Activated B cell treated with CpG ODN at 0.5 μM for 24 hours (primary cell): ENCODE measurements around the gene PASK. TPM values are rescaled to one million over a fixed set of nuclear protein-coding genes. Genes with fewer than 3 reads are reported as not detected.

Experiments used
- ATAC-seq: fragments of 200-7000 bp; cut with Tn5 transposase; one replicate; pipeline ENCODE4 v1.10.0; 2021; ENCODE audit warnings: low read depth, mild to moderate bottlenecking, moderate library complexity
- CTCF ChIA-PET: fragments of 350-600 bp; sonication (Branson Sonifier 250); formaldehyde crosslinking; loops from one replicate; lab custom pipeline; 2021; ENCODE audit warnings: antibody characterized with exemption; lab: Charles Lee
- POLR2A ChIA-PET: fragments of 350-600 bp; sonication (Branson Sonifier 250); formaldehyde crosslinking; loops from one replicate; lab custom pipeline; 2021; ENCODE audit warnings: antibody characterized with exemption; lab: Charles Lee
- DNase-seq: peaks from one replicate; pipeline ENCODE4 v3.0.0; 2022
- H3K27ac Mint-ChIP-seq: one replicate; pipeline ENCODE4 v1.8.0; 2020; ENCODE audit warnings: mixed read lengths
- H3K27me3 Mint-ChIP-seq: one replicate; pipeline ENCODE4 v1.8.0; 2021; ENCODE audit warnings: mixed read lengths
- H3K36me3 Mint-ChIP-seq: one replicate; pipeline ENCODE4 v1.8.0; 2021; ENCODE audit warnings: low read depth, mixed read lengths
- H3K4me1 Mint-ChIP-seq: one replicate; pipeline ENCODE4 v1.8.0; 2021; ENCODE audit warnings: mixed read lengths
- H3K4me3 Mint-ChIP-seq: one replicate; pipeline ENCODE4 v1.8.0; 2020; ENCODE audit warnings: mild to moderate bottlenecking, mixed read lengths
- H3K9me3 Mint-ChIP-seq: one replicate; pipeline ENCODE4 v1.8.0; 2020; ENCODE audit warnings: mixed read lengths
- intact Hi-C: fragments of 100-400 bp; cut with micrococcal nuclease; formaldehyde crosslinking; loops from one replicate; pipeline ENCODE4 v1.15.1; 2024
- total RNA-seq: library from RNA; stranded (reverse); gene quantifications from 2 replicates; pipeline ENCODE4 v1.2.3, GENCODE V29; 2022
- TF ChIP-seq, protein P1 (sequence below): fragments of 200-600 bp; IDR thresholded peaks from one replicate; pipeline ENCODE4 v1.8.0; 2022; ENCODE audit warnings: antibody characterized with exemption, mild to moderate bottlenecking

The PASK gene
- total RNA-seq, 1 donor from 2014 or later, result 150 TPM

DNA sequence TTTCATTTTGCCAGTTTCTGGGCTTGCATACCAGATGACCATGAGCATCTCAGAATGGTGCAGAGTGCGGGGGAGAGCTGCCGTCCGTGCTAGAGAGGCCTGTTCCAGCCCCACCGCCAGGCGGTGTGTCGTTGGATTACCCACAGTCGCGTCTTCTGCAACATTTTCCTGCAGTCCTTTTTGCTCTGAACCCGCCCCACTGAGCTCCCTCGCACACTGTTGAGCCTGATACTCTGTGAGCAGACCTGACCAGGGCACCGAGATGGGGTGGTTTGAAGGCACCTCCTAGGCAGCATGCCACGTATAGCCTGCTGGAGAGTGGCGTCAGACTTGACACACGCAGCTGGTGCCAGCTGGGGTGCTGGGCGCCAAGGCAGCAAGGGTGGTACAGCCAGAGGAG, 19.1 kb upstream of the PASK start:
- ATAC-seq (no peak), DNase-seq (no peak)
- ChIA-PET POLR2A (no interaction called here), CTCF (no interaction called here)
- TF ChIP-seq, protein P1, sequence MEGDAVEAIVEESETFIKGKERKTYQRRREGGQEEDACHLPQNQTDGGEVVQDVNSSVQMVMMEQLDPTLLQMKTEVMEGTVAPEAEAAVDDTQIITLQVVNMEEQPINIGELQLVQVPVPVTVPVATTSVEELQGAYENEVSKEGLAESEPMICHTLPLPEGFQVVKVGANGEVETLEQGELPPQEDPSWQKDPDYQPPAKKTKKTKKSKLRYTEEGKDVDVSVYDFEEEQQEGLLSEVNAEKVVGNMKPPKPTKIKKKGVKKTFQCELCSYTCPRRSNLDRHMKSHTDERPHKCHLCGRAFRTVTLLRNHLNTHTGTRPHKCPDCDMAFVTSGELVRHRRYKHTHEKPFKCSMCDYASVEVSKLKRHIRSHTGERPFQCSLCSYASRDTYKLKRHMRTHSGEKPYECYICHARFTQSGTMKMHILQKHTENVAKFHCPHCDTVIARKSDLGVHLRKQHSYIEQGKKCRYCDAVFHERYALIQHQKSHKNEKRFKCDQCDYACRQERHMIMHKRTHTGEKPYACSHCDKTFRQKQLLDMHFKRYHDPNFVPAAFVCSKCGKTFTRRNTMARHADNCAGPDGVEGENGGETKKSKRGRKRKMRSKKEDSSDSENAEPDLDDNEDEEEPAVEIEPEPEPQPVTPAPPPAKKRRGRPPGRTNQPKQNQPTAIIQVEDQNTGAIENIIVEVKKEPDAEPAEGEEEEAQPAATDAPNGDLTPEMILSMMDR, result no peak
- Mint-ChIP-seq H3K4me1 (no peaks in the 10 kb centered on the region), H3K4me3 (no peak overlapping the region), H3K27me3 (no peaks in the 10 kb centered on the region), H3K36me3 (peaks cover 81% of the 10 kb centered on the region), H3K27ac (no peak overlapping the region), H3K9me3 (peaks cover 10% of the 10 kb centered on the region)
- intact Hi-C loops, result no loop called here

DNA sequence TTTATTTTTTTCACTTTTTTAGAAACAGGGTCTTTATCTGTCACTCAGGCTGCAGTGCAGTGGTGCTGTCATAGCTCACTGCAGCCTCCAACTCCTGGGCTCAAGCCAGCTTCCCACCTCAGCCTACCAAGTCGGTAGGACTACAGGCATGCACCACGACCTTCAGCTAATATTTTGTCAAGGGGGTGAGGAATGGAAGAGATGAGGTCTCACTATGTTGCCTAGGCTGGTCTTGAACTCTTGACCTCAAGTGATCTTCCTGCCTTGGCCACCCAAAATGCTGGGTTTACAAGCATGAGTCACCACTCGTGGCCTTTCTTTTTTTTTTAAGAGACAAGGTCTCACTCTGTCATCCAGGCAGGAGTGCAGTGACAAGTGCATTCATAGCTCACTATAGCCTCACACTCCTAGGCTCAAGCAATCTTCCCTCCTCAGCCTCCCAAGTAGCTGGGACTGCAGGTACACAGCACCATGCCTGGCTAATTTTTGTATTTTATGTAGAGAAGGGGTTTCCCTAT, 14.4 kb upstream of the PASK start:
- ChIA-PET CTCF (no interaction called here), POLR2A (no interaction called here)
- intact Hi-C loops, result no loop called here
- Mint-ChIP-seq H3K27ac (no peak overlapping the region), H3K4me3 (no peak overlapping the region), H3K36me3 (peaks cover 75% of the 10 kb centered on the region), H3K9me3 (no peaks in the 10 kb centered on the region), H3K27me3 (no peaks in the 10 kb centered on the region), H3K4me1 (no peaks in the 10 kb centered on the region)
- ATAC-seq (no peak), DNase-seq (no peak)
- TF ChIP-seq, protein P1, result no peak

DNA sequence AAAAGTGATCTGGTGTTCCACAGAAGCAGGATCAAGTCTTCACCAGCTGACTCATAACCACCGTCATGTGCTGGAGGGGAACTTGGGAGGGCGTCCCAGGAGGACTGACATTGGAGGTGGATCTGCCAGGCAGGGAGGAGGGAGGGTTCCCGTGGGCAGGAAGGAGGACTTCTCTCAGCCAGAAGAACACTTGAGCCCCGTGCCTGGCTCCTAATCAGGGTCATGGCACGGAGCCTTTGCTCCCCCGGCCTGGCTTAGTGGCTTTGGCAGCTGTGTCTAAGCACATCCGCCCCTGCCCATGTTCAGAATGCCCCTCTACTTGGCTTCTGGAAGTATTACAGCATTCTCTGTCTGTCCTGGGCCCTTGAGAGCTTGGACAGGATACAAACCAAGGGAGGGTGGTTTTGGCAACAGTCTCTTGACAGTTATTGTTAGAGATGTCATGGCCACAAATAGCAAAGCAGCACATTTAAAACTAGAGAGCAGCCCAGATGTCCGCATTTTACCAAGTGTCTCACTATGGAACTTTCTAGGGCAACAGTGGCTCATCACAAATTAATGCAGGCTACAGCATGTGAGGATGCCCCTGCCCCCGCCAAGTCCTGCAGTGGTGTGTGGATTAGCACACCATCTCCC, 12.5 kb upstream of the PASK start:
- no peak for ATAC-seq
- TF ChIP-seq, protein P1, result no peak
- Mint-ChIP-seq H3K4me1 (peaks cover 14% of the 10 kb centered on the region), H3K27ac (no peak overlapping the region), H3K4me3 (no peak overlapping the region), H3K27me3 (no peaks in the 10 kb centered on the region), H3K36me3 (peaks cover 74% of the 10 kb centered on the region), H3K9me3 (no peaks in the 10 kb centered on the region)
- CTCF ChIA-PET, result no interaction called here
- DNase-seq, result no peak
- intact Hi-C loops, result no loop called here
- POLR2A ChIA-PET, result no interaction called here

DNA sequence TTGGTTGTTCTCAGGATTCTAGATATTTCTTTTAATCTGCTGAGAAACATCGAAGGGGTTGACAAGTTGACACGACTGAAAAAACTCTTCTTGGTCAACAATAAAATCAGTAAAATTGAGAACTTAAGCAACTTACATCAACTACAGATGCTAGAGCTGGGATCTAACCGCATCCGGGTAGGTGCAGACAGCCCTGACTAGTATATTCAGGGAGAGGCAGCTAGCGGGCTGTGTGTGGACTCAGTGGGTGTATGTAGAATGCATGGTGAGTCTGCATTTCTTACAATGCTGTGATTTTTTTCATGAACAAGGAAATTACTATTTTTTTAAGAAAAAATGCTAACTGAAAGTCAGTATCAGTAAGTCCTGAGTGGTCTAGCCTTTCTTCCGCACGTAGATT, 11.0 kb upstream of the PASK start:
- no peak for DNase-seq
- Mint-ChIP-seq H3K4me3 (no peak overlapping the region), H3K27ac (no peak overlapping the region), H3K9me3 (no peaks in the 10 kb centered on the region), H3K36me3 (peaks cover 70% of the 10 kb centered on the region), H3K4me1 (peaks cover 16% of the 10 kb centered on the region), H3K27me3 (no peaks in the 10 kb centered on the region)
- CTCF ChIA-PET, result no interaction called here
- POLR2A ChIA-PET, result no interaction called here
- TF ChIP-seq, protein P1, result no peak
- intact Hi-C loops, result no loop called here
- no peak for ATAC-seq

DNA sequence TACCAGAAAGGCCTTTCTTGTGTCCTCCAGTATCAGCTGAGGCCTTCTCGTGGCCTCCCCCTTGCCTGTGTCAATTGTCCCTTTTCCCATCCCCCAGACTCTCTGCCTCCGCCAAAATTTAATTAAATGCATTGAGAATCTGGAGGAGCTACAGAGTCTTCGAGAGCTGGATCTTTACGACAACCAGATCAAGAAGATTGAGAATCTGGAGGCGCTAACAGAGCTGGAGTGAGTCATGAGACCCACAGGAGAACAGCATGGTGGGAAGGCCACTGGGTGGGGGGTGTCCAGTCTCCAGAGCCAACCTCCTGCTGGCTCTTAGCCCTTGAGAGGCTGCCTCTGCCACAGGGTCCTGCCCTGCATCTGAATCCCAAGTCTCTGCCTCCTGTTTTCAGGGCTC, 9.8 kb upstream of the PASK start:
- Mint-ChIP-seq H3K9me3 (no peaks in the 10 kb centered on the region), H3K4me1 (peaks cover 16% of the 10 kb centered on the region), H3K36me3 (peaks cover 75% of the 10 kb centered on the region), H3K27ac (no peak overlapping the region), H3K4me3 (no peak overlapping the region), H3K27me3 (no peaks in the 10 kb centered on the region)
- ATAC-seq (no peak), DNase-seq (no peak)
- intact Hi-C loops, result loop anchor here (10.0 kb wide), 1 partner anchor 456 kb away; no protein-coding TSS in a partner anchor
- TF ChIP-seq, protein P1, result no peak
- ChIA-PET CTCF (interaction anchor here (0.6 kb wide), 1 partner anchor 14 kb away, joined by 4 read pairs; no protein-coding TSS in a partner anchor), POLR2A (no interaction called here)
